Measurements from ENCODE around the gene RPL4.

DNA sequence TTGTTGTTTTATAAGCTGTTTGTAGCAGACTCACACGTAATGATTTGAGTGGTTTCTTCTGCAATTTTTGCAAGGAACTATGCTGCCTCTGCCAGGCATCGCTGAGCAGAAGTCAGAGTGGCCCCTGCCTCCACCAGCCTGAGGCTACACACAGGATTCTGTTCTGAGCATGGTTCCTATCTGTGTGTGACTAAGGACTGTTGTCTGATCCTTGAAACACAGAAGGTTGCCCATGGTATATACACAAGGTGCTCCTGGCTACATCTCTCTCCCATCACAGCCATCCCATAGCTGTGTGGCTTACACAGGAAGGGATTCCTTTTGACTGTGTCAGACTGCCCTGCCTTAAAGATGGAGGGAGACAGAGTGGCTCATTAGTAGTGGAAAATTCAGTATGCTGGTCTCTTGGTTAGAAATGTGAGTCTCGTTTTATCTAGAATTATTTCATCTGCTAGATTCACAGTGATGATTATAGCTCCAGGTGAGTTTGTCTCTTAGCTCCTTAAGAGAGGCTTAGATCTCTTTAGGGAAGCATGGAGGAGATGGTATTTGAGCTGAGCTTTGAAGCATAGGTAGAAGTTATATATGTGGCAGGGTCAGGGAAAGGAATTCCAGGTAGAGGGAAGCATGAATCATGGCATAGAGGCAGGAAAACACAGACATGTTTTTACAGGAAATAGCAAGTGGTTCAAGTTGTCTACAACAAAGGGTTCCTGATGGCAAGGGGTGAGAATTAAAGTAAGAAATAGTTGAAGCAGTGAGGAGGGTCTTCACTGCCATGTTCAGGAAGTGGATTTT is 44.6 kb downstream of the RPL4 start:
- TF ChIP-seq EZH2 (IDR thresholded peaks at IDR 0.05; ENCODE audit: low read depth, unreplicated experiment) (no peak), CREB1 (CRISPR knock-in tag; IDR thresholded peaks at IDR 0.05; ENCODE audit: low read depth) (no peak), EZH2phosphoT487 (IDR thresholded peaks at IDR 0.05; ENCODE audit: unreplicated experiment) (no peak)
- TF ChIP-seq, protein P1, sequence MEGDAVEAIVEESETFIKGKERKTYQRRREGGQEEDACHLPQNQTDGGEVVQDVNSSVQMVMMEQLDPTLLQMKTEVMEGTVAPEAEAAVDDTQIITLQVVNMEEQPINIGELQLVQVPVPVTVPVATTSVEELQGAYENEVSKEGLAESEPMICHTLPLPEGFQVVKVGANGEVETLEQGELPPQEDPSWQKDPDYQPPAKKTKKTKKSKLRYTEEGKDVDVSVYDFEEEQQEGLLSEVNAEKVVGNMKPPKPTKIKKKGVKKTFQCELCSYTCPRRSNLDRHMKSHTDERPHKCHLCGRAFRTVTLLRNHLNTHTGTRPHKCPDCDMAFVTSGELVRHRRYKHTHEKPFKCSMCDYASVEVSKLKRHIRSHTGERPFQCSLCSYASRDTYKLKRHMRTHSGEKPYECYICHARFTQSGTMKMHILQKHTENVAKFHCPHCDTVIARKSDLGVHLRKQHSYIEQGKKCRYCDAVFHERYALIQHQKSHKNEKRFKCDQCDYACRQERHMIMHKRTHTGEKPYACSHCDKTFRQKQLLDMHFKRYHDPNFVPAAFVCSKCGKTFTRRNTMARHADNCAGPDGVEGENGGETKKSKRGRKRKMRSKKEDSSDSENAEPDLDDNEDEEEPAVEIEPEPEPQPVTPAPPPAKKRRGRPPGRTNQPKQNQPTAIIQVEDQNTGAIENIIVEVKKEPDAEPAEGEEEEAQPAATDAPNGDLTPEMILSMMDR (conservative IDR thresholded peaks at IDR 0.05; ENCODE audit: low read depth in 2 of 2), result no peak
